Measurements from ENCODE around the gene STRBP.

STRBP gene

GRCh38 chr9:123080444-123080843 is 187.9 kb downstream of the STRBP start:
- H3K27ac ChIP-seq, result no peak overlapping the region
- TF ChIP-seq ZFX (IDR thresholded peaks at IDR 0.05), result no peak
- no peak for TF ChIP-seq CTCF (conservative IDR thresholded peaks at IDR 0.05)

GRCh38 chr9:123074628-123075027 is 193.8 kb downstream of the STRBP start:
- no peak overlapping the region for H3K27ac ChIP-seq
- TF ChIP-seq CTCF (conservative IDR thresholded peaks at IDR 0.05) (no peak), ZFX (IDR thresholded peaks at IDR 0.05) (no peak)

- no peak overlapping the region for H3K27ac ChIP-seq
- TF ChIP-seq ZFX (IDR thresholded peaks at IDR 0.05), result no peak
- TF ChIP-seq CTCF (conservative IDR thresholded peaks at IDR 0.05), result no peak
Observed at GRCh38 chr9:123073991-123074422, 194.4 kb downstream of the STRBP start.

- TF ChIP-seq CTCF (conservative IDR thresholded peaks at IDR 0.05), result no peak
- TF ChIP-seq ZFX (IDR thresholded peaks at IDR 0.05), result no peak
Observed at GRCh38 chr9:123073441-123073840, 194.9 kb downstream of the STRBP start.

GRCh38 chr9:123072407-123072995 is 195.9 kb downstream of the STRBP start:
- TF ChIP-seq CTCF (conservative IDR thresholded peaks at IDR 0.05) (no peak), ZFX (IDR thresholded peaks at IDR 0.05) (no peak)
- H3K27ac ChIP-seq, result no peak overlapping the region

More at GRCh38 chr9:123073441-123073840, 194.9 kb downstream of the STRBP start:
- H3K27ac ChIP-seq, result no peak overlapping the region
